Activated B cell treated with CpG ODN at 0.5 μM for 24 hours (primary cell): Measurements from ENCODE around the gene DIP2C. TPM values are rescaled to one million over a fixed set of nuclear protein-coding genes. Genes with fewer than 3 reads are reported as not detected.

Experiments used
- ATAC-seq: fragments of 200-7000 bp; cut with Tn5 transposase; one replicate; pipeline ENCODE4 v1.10.0; 2021; ENCODE audit warnings: low read depth, mild to moderate bottlenecking, moderate library complexity
- CTCF ChIA-PET: fragments of 350-600 bp; sonication (Branson Sonifier 250); formaldehyde crosslinking; loops from one replicate; lab custom pipeline; 2021; ENCODE audit warnings: antibody characterized with exemption; lab: Charles Lee
- POLR2A ChIA-PET: fragments of 350-600 bp; sonication (Branson Sonifier 250); formaldehyde crosslinking; loops from one replicate; lab custom pipeline; 2021; ENCODE audit warnings: antibody characterized with exemption; lab: Charles Lee
- DNase-seq: peaks from one replicate; pipeline ENCODE4 v3.0.0; 2022
- H3K27ac Mint-ChIP-seq: one replicate; pipeline ENCODE4 v1.8.0; 2020; ENCODE audit warnings: mixed read lengths
- H3K27me3 Mint-ChIP-seq: one replicate; pipeline ENCODE4 v1.8.0; 2021; ENCODE audit warnings: mixed read lengths
- H3K36me3 Mint-ChIP-seq: one replicate; pipeline ENCODE4 v1.8.0; 2021; ENCODE audit warnings: low read depth, mixed read lengths
- H3K4me1 Mint-ChIP-seq: one replicate; pipeline ENCODE4 v1.8.0; 2021; ENCODE audit warnings: mixed read lengths
- H3K4me3 Mint-ChIP-seq: one replicate; pipeline ENCODE4 v1.8.0; 2020; ENCODE audit warnings: mild to moderate bottlenecking, mixed read lengths
- H3K9me3 Mint-ChIP-seq: one replicate; pipeline ENCODE4 v1.8.0; 2020; ENCODE audit warnings: mixed read lengths
- CTCF ChIP-seq: fragments of 200-600 bp; IDR thresholded peaks from one replicate; pipeline ENCODE4 v1.8.0; 2022; ENCODE audit warnings: antibody characterized with exemption, mild to moderate bottlenecking
- intact Hi-C: fragments of 100-400 bp; cut with micrococcal nuclease; formaldehyde crosslinking; loops from one replicate; pipeline ENCODE4 v1.15.1; 2024
- total RNA-seq: library from RNA; stranded (reverse); gene quantifications from 2 replicates; pipeline ENCODE4 v1.2.3, GENCODE V29; 2022

The DIP2C gene
- total RNA-seq, 1 donor from 2014 or later = 0.49 TPM

DNA sequence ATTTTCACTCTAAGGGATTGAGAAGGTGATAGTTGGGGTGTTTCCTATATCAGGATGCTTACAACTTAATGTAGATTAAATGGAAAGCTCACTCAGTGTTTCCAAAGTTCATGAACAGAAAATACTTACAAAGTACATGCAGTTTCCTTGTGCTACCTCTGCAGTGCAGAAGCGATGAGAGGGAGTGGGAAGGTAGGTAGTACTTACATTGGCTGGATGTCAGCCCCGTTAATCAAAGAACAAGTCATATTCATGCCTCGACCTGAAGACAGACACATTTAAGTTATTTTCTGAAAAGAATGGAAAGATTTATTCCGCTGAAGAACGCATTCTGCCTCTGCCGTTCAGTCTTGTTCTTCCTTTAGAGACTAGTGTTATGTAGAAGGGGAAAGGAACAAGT lies 461.1 kb downstream of the DIP2C start:
- DNase-seq = no peak
- no peak for ATAC-seq
- intact Hi-C loops = no loop called here
- H3K36me3 Mint-ChIP-seq = peaks cover 21% of the 10 kb centered on the region
- no peak overlapping the region for H3K4me3 Mint-ChIP-seq
- H3K27ac Mint-ChIP-seq = no peak overlapping the region
- no peaks in the 10 kb centered on the region for H3K27me3 Mint-ChIP-seq
- CTCF ChIA-PET = no interaction called here
- TF ChIP-seq CTCF = no peak
- H3K9me3 Mint-ChIP-seq = no peaks in the 10 kb centered on the region
- peaks cover 2% of the 10 kb centered on the region for H3K4me1 Mint-ChIP-seq
- POLR2A ChIA-PET = no interaction called here

- CTCF ChIA-PET = no interaction called here
- Mint-ChIP-seq H3K27ac (no peak overlapping the region), H3K4me3 (no peak overlapping the region), H3K4me1 (peaks cover 2% of the 10 kb centered on the region), H3K36me3 (peaks cover 17% of the 10 kb centered on the region), H3K9me3 (no peaks in the 10 kb centered on the region), H3K27me3 (no peaks in the 10 kb centered on the region)
- POLR2A ChIA-PET = no interaction called here
- TF ChIP-seq CTCF = no peak
- intact Hi-C loops = no loop called here
- DNase-seq (no peak), ATAC-seq (no peak)
These were observed 462.5 kb downstream of the DIP2C start for GRCh38 chr10:227014-227413.

GRCh38 chr10:226018-226417 lies 463.4 kb downstream of the DIP2C start:
- intact Hi-C loops = no loop called here
- H3K4me1 Mint-ChIP-seq = peaks cover 2% of the 10 kb centered on the region
- ChIA-PET CTCF (no interaction called here), POLR2A (no interaction called here)
- no peak for TF ChIP-seq CTCF
- no peak overlapping the region for H3K4me3 Mint-ChIP-seq
- DNase-seq = no peak
- H3K9me3 Mint-ChIP-seq = no peaks in the 10 kb centered on the region
- no peak for ATAC-seq
- H3K27me3 Mint-ChIP-seq = no peaks in the 10 kb centered on the region
- H3K36me3 Mint-ChIP-seq = peaks cover 17% of the 10 kb centered on the region
- H3K27ac Mint-ChIP-seq = no peak overlapping the region

DNA sequence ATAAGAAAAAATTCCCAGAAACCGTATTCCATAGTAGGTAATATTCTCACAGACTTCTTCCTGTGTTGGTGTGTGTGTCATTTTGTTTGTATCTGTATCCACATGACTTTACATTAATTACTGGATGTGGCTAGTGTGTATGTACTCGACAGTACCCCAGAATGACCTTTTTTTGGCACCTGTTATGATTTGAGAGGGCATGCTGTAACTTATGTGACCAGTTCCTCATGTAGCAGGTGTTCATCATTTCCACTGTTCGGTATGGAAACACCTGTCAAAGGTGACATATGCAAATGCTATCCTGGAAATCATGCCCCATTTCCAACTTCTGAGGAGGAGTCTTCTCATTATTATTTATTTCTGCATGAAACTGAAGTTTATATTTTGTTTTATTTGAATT lies 464.9 kb downstream of the DIP2C start:
- H3K27ac Mint-ChIP-seq = no peak overlapping the region
- H3K9me3 Mint-ChIP-seq = no peaks in the 10 kb centered on the region
- POLR2A ChIA-PET = no interaction called here
- CTCF ChIA-PET = no interaction called here
- peaks cover 2% of the 10 kb centered on the region for H3K4me1 Mint-ChIP-seq
- no peaks in the 10 kb centered on the region for H3K27me3 Mint-ChIP-seq
- H3K4me3 Mint-ChIP-seq = no peak overlapping the region
- peaks cover 19% of the 10 kb centered on the region for H3K36me3 Mint-ChIP-seq
- DNase-seq (no peak), ATAC-seq (no peak)
- no peak for TF ChIP-seq CTCF
- intact Hi-C loops = no loop called here

Other genes with a start within 250 kb of the DIP2C start
- 98.2 and 103 TPM in 2 replicates for gene LARP4B, start 242.0 kb upstream of the DIP2C start, total RNA-seq